ENCODE results near the gene GSS.

Gene GSS

DNA sequence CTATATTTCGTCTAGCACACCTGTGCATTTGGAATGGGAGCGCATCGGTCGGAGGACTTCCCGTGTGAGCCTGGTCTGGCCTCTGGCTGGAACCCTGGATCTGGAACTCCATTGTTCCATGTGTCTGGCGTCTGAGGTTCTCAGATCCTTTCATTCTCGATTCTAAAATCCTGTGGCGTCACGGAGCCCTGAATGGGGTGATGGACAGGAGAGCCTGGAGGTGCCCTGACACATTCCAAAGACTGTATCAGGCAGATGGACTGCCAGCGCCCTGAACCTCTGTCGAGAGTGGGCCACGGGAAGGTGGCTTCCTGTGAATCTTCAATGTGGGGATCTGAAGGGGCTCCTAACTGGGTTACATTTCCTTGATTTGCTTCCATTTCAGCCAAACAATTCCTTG lies 20.7 kb upstream of the GSS start:
- DNase-seq = no peak

- no peak for DNase-seq
Observed at GRCh38 chr20:34974246-34974645, 18.6 kb upstream of the GSS start.

DNA sequence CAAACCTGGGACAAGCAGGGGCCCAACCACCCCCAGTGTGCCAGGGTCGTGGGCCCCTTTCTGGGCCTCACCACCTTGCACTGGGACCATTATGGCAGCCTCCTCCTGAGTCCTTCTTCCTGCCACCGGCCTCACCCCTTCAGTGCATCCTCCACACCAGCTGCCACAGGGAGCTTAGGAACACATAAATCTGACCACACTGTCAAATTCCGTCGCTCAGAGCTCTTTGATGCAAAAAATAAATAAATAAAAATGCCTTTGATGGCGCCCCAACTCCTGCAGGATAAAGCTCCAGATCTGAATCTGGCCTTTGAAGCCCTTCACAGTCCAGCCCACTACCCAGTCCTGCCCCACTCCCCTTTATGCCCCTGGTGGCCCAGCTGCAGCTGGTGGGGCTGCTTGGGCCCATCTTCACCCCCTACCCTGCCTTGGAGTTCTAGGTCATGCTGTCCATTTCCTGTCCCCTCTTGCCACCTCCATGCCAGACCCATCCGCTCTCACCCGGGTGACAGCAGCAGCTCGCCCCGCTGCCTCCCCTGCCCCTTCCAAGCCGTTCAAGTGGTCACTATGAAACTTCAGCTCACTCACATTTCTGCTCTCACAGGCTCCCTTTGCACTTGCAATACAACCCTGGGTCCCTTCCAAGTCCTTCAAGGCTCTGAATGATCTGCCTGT lies 16.1 kb upstream of the GSS start:
- DNase-seq = no peak

DNA sequence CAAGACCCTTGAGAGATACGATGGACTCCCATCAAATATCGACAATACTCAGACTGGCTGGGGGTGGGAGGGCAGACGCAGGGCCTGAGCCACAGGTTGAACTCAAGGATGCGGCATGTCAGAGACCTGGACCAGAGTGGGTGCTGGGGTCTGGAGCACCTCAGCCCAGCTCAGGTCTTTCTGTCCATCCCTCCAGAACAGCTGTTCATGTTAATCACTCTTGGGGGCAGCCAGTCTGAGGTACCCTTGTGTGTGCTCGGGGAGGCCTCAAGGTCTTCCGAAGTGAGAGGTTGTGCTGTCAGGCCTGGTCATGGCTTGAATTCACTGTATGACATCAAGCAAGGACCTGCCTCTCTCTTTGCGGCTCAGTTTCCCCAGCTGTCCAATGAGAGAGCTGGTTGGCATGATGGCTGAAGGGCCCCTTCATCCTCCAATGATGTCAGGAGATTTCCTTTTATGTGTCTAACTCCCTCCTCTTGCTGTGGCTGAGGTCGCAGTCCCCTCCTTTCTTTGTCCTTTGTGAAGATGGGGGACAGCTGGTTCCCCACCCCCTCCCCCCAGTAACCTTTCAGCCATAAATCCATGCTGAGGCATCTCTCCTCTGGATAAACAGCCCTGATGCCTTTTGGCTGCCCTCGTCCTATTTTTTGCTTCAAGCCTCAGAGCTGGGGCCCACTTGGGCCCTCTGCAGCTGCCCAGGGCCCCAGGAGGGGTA lies 15.4 kb upstream of the GSS start:
- DNase-seq = no peak

DNA sequence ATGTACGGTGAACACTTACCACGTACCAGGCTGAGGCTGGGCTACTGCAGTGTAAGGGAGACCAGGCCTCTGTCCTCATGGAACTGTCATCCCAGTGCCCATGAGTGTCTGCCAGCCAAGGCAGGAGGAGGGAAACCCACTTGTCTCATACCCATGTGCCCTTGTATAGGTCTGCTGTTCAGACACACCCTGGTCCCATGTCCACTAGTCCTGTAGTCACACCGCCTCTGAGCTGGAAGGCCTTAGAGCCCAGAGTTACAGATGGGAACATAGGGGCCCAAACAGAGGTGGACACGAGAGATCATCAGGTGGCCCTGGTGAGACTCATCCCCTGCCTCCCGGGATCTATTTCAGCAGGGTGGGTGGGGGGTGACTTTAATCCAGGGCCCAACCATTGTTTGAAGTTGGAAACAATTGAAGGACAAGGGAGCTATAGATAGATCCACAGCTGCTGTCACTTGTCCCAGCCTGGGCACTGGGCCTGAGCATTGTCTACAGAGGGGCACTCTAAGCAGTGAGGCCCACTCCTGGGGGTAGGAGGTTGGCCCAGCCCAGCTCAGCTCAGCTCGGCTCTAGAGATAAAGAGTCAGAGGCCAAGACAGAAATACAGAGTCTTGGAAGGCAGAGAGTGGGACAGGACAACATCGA lies 14.7 kb upstream of the GSS start:
- no peak for DNase-seq

DNA sequence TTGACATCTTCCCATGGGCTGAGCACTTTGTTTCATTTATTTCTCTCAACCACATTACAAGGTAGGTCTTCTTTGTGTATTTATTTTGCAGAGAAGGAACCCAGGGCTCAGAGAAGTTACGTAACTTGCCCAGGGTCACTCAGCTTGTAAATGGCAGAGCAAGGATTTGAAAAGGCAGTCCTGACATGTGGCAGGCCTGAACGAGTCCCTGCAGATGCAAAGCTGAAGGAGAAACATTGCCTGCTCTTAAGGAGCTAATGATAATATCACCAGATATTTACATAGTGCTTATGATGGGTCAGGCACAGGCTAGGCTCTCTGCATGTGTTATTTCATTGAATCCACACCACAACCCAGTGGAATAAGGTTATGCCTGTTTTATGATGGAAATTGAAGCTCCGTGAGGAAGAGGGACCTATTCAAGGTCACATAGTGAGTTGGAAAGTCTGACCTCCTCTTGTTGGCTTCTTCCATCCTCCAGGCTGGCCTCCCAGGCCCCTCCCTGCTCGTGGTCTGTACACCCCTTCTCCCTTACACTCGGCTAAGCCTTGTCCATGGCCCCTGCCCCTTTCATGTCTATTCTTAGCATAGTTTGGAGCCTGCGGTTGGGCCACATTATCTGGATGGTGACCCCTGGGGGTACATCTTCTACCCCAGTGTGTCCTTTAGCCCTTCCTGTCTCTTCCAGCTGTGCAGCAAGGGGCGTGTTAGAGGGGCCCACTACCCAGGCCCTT lies 12.6 kb upstream of the GSS start:
- no peak for DNase-seq

DNA sequence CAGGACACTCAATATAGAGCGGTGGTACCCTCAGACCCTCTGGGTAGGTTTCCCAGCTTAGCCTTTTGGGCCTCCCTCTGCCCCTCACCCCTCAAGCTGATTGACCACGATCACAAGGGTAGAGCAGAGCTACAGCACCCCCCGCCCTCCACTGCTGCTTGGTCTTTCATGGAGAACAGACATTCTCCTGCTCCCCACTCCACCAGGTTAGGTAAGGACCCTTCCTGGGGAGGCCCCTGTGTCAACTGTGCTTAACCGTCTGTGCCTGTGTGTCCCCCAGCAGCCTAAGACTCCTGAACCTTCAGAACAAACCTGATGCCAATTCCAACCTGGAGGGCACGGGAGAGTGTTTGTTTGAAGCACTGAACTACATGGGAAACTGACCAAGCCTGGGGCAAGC lies 11.8 kb upstream of the GSS start:
- DNase-seq = no peak

- DNase-seq = no peak
Observed at GRCh38 chr20:34965051-34965450, 9.4 kb upstream of the GSS start.

DNA sequence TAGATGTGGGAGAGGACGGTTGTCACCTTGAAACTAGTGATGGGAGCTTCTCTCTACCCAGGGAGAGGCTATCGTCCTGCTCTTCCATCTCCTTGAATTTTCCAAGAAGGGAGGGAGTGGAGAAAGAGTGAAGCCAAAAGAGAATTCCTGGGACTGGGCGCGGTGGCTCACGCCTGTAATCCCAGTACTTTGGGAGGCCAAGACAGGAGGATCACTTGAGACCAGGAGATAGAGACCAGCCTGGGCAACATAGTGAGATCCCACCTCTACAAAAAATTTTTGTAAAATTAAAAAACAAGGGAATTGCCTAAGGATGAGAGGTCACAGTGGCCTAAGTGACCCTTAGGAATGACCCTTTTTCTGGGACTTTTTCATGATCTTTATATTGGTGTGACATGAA lies 8.9 kb upstream of the GSS start:
- no peak for DNase-seq

- no peak for DNase-seq
Observed at GRCh38 chr20:34956751-34957472, 1.3 kb upstream of the GSS start.

DNA sequence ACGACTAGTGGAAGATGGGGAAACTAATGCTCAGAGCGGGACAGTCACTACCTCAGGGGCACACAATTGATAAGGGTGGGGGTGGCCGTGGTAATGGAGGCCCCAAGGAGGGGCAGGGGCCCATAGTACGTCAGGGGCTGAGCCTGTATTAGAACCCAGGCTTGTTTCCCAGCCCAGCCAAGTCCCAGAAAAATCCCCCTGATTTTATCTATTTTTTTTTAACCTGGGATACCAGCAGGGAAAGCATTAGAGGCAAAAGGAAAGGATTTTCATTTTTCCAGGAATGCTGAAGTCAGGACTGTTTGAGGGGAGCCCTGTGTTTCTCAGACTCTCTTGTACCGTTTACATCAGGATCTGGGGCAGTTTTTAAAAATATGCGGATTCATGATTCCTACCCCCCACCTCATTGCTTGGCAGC lies 444 bp upstream of the GSS start:
- DNase-seq = no peak

- no peak for DNase-seq
Observed at GRCh38 chr20:34954904-34955230, 739 bp downstream of the GSS start.

GRCh38 chr20:34953960-34954359 lies 1.6 kb downstream of the GSS start:
- DNase-seq = no peak

GRCh38 chr20:34952671-34953070 lies 2.9 kb downstream of the GSS start:
- DNase-seq = no peak

- no peak for DNase-seq
Observed at GRCh38 chr20:34951652-34952051, 4.0 kb downstream of the GSS start.

GRCh38 chr20:34951252-34951651 lies 4.4 kb downstream of the GSS start:
- DNase-seq = no peak

GRCh38 chr20:34949120-34949519 lies 6.5 kb downstream of the GSS start:
- no peak for DNase-seq

DNA sequence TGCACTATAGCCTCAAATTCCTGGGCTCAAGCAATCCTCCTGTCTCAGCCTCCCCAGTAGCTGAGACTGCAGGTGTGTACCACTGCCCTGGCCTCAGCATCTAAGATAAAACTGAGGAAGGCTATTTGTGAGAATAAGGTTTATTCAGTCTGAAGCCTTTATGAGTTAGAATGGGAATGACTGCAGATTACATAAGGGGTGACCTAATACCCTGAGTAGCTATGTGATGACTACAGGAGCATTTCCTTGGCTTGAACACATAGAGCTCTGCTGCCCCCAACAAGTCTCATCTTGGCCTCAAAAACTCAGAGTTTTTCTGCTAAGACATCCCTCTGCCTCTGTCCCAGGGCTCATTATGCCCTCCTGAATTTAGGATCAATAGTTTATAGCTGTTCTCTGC lies 7.6 kb downstream of the GSS start:
- no peak for DNase-seq

DNA sequence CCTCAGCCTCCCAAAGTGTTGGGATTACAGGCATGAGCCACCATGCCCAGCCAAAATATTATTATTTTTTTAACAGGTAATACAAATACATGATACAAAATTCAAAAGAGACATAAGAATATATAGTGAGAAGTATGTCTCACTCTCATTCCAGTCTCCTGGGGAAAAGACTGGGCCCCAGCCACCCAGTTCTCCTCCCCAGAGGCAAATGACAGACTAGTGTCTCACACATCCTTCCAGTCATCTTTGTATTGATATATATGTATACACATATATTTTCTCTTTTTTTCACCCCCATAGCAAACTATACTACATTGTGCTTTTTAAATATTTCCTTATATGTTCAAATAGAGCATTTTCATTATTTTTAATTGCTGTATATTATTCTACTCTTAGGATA lies 8.3 kb downstream of the GSS start:
- DNase-seq = no peak

- no peak for DNase-seq
Observed at GRCh38 chr20:34946661-34947060, 8.9 kb downstream of the GSS start.

DNA sequence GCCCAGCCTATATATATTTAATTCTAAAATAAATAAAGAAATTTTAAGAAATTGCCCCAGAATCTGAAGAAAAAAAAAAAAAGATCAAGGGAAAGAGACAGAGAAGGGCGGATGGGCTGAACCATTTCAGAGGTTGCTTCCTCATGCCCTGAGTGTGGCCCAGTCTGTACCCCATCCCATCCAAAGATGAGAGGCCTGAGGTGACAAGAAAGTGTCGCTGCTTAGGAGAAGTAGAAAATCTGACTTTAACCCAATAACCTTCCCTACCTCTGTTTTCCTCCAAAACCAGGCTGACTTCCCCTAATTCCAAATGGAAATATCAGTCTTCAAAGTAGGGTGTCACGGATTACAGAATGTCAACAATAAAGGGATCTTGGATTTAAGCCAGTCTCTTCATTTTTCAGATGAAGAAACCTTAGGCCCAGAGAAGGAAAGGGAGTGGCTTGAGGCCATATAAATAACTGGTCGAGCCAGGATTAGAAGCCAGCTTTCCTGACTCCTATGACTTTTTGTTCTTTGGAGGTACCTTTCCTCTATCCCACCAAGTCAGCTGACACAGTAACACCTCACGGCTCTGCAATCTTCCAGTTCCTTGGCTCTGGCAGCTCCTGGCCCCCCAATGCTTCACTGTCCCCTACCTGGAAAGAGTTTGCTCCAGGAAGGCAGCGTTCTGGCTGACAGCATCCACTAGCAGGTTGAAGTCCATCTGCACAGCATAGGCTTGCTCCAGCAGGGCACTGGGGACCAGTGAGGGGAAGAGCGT lies 10.1 kb downstream of the GSS start:
- DNase-seq = no peak

GRCh38 chr20:34943808-34944567 lies 11.6 kb downstream of the GSS start:
- no peak for DNase-seq

Data from stimulated activated CD4-positive, alpha-beta T cell treated with anti-CD3 and anti-CD28 coated beads, Interleukin-2, amount 100 ng/mL, for 48 hours (primary cell).